ENCODE results near the gene KCNQ1. TPM values are rescaled to one million over a fixed set of nuclear protein-coding genes. Genes with fewer than 3 reads are reported as not detected.

KCNQ1 gene
- total RNA-seq, 1 donor from 2014 or later = 1.6 TPM

GRCh38 chr11:2737226-2737590, 292.4 kb downstream of the KCNQ1 start:
- H3K4me3 ChIP-seq (ENCODE audit: low read depth, low read length) = no peak overlapping the region
- H3K36me3 ChIP-seq (ENCODE audit: control insufficient read depth, insufficient read depth, low read length) = no peaks in the 10 kb centered on the region
- TF ChIP-seq, protein P1, sequence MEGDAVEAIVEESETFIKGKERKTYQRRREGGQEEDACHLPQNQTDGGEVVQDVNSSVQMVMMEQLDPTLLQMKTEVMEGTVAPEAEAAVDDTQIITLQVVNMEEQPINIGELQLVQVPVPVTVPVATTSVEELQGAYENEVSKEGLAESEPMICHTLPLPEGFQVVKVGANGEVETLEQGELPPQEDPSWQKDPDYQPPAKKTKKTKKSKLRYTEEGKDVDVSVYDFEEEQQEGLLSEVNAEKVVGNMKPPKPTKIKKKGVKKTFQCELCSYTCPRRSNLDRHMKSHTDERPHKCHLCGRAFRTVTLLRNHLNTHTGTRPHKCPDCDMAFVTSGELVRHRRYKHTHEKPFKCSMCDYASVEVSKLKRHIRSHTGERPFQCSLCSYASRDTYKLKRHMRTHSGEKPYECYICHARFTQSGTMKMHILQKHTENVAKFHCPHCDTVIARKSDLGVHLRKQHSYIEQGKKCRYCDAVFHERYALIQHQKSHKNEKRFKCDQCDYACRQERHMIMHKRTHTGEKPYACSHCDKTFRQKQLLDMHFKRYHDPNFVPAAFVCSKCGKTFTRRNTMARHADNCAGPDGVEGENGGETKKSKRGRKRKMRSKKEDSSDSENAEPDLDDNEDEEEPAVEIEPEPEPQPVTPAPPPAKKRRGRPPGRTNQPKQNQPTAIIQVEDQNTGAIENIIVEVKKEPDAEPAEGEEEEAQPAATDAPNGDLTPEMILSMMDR (IDR thresholded peaks at IDR 0.05; ENCODE audit: insufficient read depth, low read length, severe bottlenecking) = no peak
- DNase-seq (ENCODE audit: low read depth) = no peak
- H3K27me3 ChIP-seq (ENCODE audit: control insufficient read depth, insufficient read depth, low read length) = no peaks in the 10 kb centered on the region
- FAIRE-seq = no peak

DNA sequence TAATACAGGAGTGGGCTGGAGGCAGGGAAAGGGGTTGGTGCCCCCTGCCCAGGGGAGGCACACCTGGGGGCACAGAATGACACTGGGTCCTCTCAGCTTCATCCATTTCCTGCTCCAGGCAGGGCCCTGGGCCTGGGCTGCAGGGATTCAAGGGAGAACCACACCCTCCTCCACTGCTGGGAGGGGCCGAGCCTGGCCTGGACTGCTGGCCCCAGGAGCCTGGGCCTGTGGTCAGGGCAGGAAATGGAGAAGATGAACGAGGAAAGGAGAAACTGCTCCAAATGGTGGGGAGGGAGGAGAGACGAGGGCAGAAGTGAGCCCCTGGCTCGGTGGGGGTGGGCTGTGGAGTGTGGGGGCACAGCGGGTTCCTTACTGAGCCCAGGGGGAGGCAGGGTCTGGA, 293.1 kb downstream of the KCNQ1 start:
- no peak for DNase-seq (ENCODE audit: low read depth)
- TF ChIP-seq, protein P1 (IDR thresholded peaks at IDR 0.05; ENCODE audit: insufficient read depth, low read length, severe bottlenecking) = no peak

DNA sequence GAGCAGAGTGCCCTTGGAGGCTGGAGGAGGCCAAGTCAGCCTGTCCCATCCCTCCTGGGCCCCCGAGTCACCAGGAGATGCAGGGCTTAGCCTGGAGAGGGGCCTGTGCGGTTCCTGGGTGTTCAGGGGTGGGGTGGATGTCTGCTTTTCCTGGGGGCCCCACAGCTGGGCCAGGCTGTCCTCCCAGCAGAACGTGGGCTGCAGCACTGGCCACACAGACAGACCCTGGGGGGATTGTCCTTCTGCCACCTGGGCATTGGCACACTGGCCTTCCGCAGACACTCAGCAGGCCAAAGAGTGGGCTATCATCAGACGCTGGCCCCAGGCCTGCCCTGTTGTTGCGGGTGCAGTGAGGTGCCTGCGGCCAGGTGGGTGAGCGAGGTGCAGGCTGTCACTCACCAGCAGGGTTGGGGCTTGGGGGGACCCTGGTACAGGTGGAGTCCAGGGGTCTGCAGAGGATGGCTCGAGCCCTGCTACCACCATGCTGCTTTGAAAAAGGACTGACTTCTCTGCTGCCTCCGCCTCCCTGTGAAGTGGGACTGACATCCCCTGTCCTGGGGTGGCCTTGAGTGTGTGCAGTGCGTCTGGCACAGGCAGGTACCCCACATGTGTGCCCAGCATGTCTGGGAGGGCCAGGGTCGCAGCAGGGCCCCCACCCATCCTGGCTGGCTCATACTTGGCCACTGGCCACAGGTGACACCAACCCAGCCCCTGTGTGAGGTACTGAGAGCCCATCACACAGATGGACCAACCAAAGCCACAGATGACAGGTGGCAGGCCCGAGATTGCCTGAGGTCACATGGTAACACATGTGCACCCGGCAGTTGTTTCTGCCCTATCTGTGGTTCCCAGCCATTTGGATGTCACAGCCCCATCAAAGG, 294.0 kb downstream of the KCNQ1 start:
- FAIRE-seq (no peak), DNase-seq (ENCODE audit: low read depth) (no peak)
- TF ChIP-seq, protein P1 (IDR thresholded peaks at IDR 0.05; ENCODE audit: insufficient read depth, low read length, severe bottlenecking) = no peak
- Histone ChIP-seq H3K27me3 (ENCODE audit: control insufficient read depth, insufficient read depth, low read length) (no peaks in the 10 kb centered on the region), H3K36me3 (ENCODE audit: control insufficient read depth, insufficient read depth, low read length) (no peaks in the 10 kb centered on the region), H3K4me3 (ENCODE audit: low read depth, low read length) (no peak overlapping the region)

More for the DNA sequence above, 293.1 kb downstream of the KCNQ1 start:
- no peaks in the 10 kb centered on the region for H3K36me3 ChIP-seq (ENCODE audit: control insufficient read depth, insufficient read depth, low read length)
- no peaks in the 10 kb centered on the region for H3K27me3 ChIP-seq (ENCODE audit: control insufficient read depth, insufficient read depth, low read length)
- FAIRE-seq = no peak
- H3K4me3 ChIP-seq (ENCODE audit: low read depth, low read length) = no peak overlapping the region

GRCh38 chr11:2739531-2740274, 294.9 kb downstream of the KCNQ1 start:
- TF ChIP-seq, protein P1 (IDR thresholded peaks at IDR 0.05; ENCODE audit: insufficient read depth, low read length, severe bottlenecking) = no peak
- FAIRE-seq (no peak), DNase-seq (ENCODE audit: low read depth) (no peak)
- H3K4me3 ChIP-seq (ENCODE audit: low read depth, low read length) = no peak overlapping the region
- no peaks in the 10 kb centered on the region for H3K36me3 ChIP-seq (ENCODE audit: control insufficient read depth, insufficient read depth, low read length)
- H3K27me3 ChIP-seq (ENCODE audit: control insufficient read depth, insufficient read depth, low read length) = no peaks in the 10 kb centered on the region

- no peak overlapping the region for H3K4me3 ChIP-seq (ENCODE audit: low read depth, low read length)
- TF ChIP-seq, protein P1 (IDR thresholded peaks at IDR 0.05; ENCODE audit: insufficient read depth, low read length, severe bottlenecking) = no peak
- H3K36me3 ChIP-seq (ENCODE audit: control insufficient read depth, insufficient read depth, low read length) = no peaks in the 10 kb centered on the region
- FAIRE-seq (no peak), DNase-seq (ENCODE audit: low read depth) (no peak)
- H3K27me3 ChIP-seq (ENCODE audit: control insufficient read depth, insufficient read depth, low read length) = no peaks in the 10 kb centered on the region
Measured at GRCh38 chr11:2740275-2740940, 295.6 kb downstream of the KCNQ1 start.

Data from bronchial epithelial cell (primary cell).